ENCODE measurements around the gene JMY.

DNA sequence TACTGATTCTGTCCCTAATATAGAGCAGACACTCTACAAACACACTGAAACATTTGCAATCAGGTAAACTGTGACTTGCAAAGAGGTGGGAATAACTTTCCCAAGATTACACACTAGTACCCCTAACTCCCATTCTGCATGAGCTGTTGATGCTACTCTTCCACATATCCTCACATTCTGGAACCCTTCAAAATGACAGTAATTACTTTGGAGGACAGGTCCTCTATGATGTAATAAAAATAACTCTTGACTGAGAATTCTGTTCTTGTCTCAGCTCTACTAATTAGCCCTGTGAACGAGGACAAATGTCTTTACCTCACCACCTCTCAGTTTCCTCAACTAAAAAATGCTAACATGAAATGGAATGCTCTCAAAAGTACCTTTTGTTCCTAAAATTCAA, 49.5 kb upstream of the JMY start:
- TF ChIP-seq, protein P1, sequence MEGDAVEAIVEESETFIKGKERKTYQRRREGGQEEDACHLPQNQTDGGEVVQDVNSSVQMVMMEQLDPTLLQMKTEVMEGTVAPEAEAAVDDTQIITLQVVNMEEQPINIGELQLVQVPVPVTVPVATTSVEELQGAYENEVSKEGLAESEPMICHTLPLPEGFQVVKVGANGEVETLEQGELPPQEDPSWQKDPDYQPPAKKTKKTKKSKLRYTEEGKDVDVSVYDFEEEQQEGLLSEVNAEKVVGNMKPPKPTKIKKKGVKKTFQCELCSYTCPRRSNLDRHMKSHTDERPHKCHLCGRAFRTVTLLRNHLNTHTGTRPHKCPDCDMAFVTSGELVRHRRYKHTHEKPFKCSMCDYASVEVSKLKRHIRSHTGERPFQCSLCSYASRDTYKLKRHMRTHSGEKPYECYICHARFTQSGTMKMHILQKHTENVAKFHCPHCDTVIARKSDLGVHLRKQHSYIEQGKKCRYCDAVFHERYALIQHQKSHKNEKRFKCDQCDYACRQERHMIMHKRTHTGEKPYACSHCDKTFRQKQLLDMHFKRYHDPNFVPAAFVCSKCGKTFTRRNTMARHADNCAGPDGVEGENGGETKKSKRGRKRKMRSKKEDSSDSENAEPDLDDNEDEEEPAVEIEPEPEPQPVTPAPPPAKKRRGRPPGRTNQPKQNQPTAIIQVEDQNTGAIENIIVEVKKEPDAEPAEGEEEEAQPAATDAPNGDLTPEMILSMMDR (conservative IDR thresholded peaks at IDR 0.05; ENCODE audit: low read length): no peak
- no peak for TF ChIP-seq EZH2phosphoT487 (IDR thresholded peaks at IDR 0.05; ENCODE audit: borderline replicate concordance)

All from Loucy (cell line).